OCI-LY7 (cell line): Measurements from ENCODE around the gene RAB44. TPM values are rescaled to one million over a fixed set of nuclear protein-coding genes. Genes with fewer than 3 reads are reported as not detected.
"Not testable (repeated sequence)": the region's sequence is repeated elsewhere in the genome, so short reads cannot be mapped to it uniquely, and the experiment has no call there.

ENCODE experiments used
- BruUV-seq: library from RNA; stranded (reverse); fragments of 400-500 nt; replicated peaks from 2 replicates; lab custom pipeline; 2021; lab: Mats Ljungman, UMichigan
- CTCF ChIA-PET: fragments of 300-600 bp; sonication (Branson Sonifier 250); formaldehyde crosslinking; loops from one replicate; lab custom pipeline; 2022; ENCODE audit warnings: antibody characterized with exemption; ENCODE audit not compliant: unreplicated experiment; lab: Charles Lee
- POLR2A ChIA-PET: fragments of 300-600 bp; sonication (Branson Sonifier 250); formaldehyde crosslinking; loops from one replicate; lab custom pipeline; 2022; ENCODE audit warnings: antibody characterized with exemption; lab: Charles Lee
- DNase-seq: peaks from one replicate; pipeline ENCODE4 v3.0.0-alpha.2; 2015; ENCODE audit warnings: low spot score
- H2AFZ ChIP-seq: fragments of 200-600 bp; sonication (generic), shearing (Covaris generic); 2 replicates; pipeline ENCODE4 v1.6.1; 2014; ENCODE audit warnings: mild to moderate bottlenecking, antibody characterized with exemption, low read length, moderate library complexity
- H3K27ac ChIP-seq: fragments of 200-600 bp; sonication (generic); 2 replicates; pipeline ENCODE4 v1.5.1; 2014; ENCODE audit warnings: mixed run types, low read depth, mild to moderate bottlenecking, moderate library complexity, low read length, inconsistent platforms; ENCODE audit not compliant: poor library complexity, severe bottlenecking
- H3K36me3 ChIP-seq: fragments of 200-600 bp; sonication (generic); 2 replicates; pipeline ENCODE4 v1.6.1; 2014; ENCODE audit warnings: mild to moderate bottlenecking, antibody characterized with exemption, low read length, moderate library complexity, mixed read lengths; ENCODE audit not compliant: insufficient read depth
- H3K4me1 ChIP-seq: fragments of 200-600 bp; sonication (generic); 2 replicates; pipeline ENCODE4 v1.5.1; 2014; ENCODE audit warnings: mild to moderate bottlenecking, low read length; ENCODE audit not compliant: insufficient read depth, poor library complexity, severe bottlenecking
- H3K4me2 ChIP-seq: fragments of 200-600 bp; sonication (generic); 2 replicates; pipeline ENCODE4 v1.6.1; 2014; ENCODE audit warnings: mild to moderate bottlenecking, low read length
- H3K4me3 ChIP-seq: fragments of 200-600 bp; sonication (generic); 2 replicates; pipeline ENCODE4 v1.5.1; 2014; ENCODE audit warnings: mild to moderate bottlenecking, low read depth, low read length; ENCODE audit not compliant: poor library complexity, severe bottlenecking
- H3K79me2 ChIP-seq: fragments of 200-600 bp; sonication (generic); 2 replicates; pipeline ENCODE4 v1.6.1; 2016; ENCODE audit warnings: low read depth, mild to moderate bottlenecking, low read length, moderate library complexity, mixed read lengths; ENCODE audit not compliant: insufficient read depth
- H3K9me2 ChIP-seq: fragments of 200-600 bp; sonication (generic); 2 replicates; pipeline ENCODE4 v1.6.1; 2016; ENCODE audit warnings: mild to moderate bottlenecking, low read length, mixed read lengths; ENCODE audit not compliant: insufficient read depth
- H3K9me3 ChIP-seq: fragments of 200-600 bp; sonication (generic); 2 replicates; pipeline ENCODE4 v1.6.1; 2014; ENCODE audit warnings: mild to moderate bottlenecking, mixed run types, low read length, mixed read lengths
- H4K20me1 ChIP-seq: fragments of 200-600 bp; sonication (generic); 2 replicates; pipeline ENCODE4 v1.6.1; 2014; ENCODE audit warnings: mild to moderate bottlenecking, antibody characterized with exemption, low read length, moderate library complexity, mixed read lengths; ENCODE audit not compliant: insufficient read depth
- EZH2phosphoT487 ChIP-seq: fragments of 200-600 bp; sonication (generic); IDR thresholded peaks from 2 replicates; pipeline ENCODE4 v1.6.1; 2018; ENCODE audit warnings: low read depth, borderline replicate concordance, mild to moderate bottlenecking, mixed run types, antibody characterized with exemption, low read length, moderate library complexity, mixed read lengths
- intact Hi-C: fragments of 100-400 bp; cut with micrococcal nuclease; formaldehyde crosslinking; loops from one replicate; pipeline ENCODE4 v1.10.0; 2022; ENCODE audit not compliant: unreplicated experiment
- total RNA-seq, 2 experiments: library from RNA; depleted of rRNA in 1 of 2; stranded (reverse); fragments of >200 nt in 1 of 2; shearing (Covaris generic) in 1 of 2; gene quantifications; 2 replicates each; pipeline ENCODE4 v1.2.3, GENCODE V29; 2014 to 2022
- TF ChIP-seq, protein P1 (sequence below): fragments of 200-600 bp; sonication (generic); conservative IDR thresholded peaks from 2 replicates; pipeline ENCODE4 v1.5.1; 2014; ENCODE audit warnings: mild to moderate bottlenecking, antibody characterized with exemption, low read length, moderate library complexity, mixed read lengths

RAB44 gene
- total RNA-seq, 2 experiments from 2014 or later, result 0.09 TPM; not detected in 1

GRCh38 chr6:36703081-36703606 lies 5.5 kb downstream of the RAB44 start:
- Histone ChIP-seq H4K20me1 (no peaks in the 10 kb centered on the region), H3K27ac (no peak overlapping the region), H3K79me2 (no peaks in the 10 kb centered on the region), H3K4me3 (no peak overlapping the region), H3K9me3 (no peaks in the 10 kb centered on the region), H3K4me1 (peaks cover 5% of the 10 kb centered on the region), H3K36me3 (no peaks in the 10 kb centered on the region), H2AFZ (no peak overlapping the region), H3K9me2 (no peaks in the 10 kb centered on the region), H3K4me2 (no peak overlapping the region)
- CTCF ChIA-PET, result no interaction called here
- DNase-seq, result no peak
- intact Hi-C loops, result no loop called here
- BruUV-seq, result no TSS peak
- POLR2A ChIA-PET, result interaction anchor here (0.6 kb wide), 1 partner anchor 106 kb away, joined by 4 read pairs; no protein-coding TSS in a partner anchor
- TF ChIP-seq EZH2phosphoT487, result no peak
- TF ChIP-seq, protein P1, sequence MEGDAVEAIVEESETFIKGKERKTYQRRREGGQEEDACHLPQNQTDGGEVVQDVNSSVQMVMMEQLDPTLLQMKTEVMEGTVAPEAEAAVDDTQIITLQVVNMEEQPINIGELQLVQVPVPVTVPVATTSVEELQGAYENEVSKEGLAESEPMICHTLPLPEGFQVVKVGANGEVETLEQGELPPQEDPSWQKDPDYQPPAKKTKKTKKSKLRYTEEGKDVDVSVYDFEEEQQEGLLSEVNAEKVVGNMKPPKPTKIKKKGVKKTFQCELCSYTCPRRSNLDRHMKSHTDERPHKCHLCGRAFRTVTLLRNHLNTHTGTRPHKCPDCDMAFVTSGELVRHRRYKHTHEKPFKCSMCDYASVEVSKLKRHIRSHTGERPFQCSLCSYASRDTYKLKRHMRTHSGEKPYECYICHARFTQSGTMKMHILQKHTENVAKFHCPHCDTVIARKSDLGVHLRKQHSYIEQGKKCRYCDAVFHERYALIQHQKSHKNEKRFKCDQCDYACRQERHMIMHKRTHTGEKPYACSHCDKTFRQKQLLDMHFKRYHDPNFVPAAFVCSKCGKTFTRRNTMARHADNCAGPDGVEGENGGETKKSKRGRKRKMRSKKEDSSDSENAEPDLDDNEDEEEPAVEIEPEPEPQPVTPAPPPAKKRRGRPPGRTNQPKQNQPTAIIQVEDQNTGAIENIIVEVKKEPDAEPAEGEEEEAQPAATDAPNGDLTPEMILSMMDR, result no peak

DNA sequence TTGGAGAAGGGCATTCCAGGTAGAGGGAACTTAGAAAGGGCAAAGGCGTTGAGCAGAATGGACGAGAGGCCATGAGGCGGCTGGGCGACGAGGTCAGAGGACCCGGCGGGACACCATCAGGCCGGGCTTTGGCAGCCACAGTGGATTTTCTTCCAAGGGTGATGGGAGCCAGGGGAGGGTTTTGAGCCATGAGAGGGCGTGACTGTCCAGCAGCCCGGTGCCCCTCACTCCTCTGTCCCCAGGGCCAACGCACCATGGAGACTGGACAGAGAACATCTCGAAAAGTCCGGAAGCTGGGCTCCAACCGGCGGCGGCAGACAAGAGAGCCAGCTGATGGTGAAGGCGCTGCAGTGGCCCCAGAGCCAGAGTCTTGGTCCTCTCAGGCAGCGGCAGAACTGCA lies 6.4 kb downstream of the RAB44 start:
- ChIA-PET CTCF (interaction anchor here (0.5 kb wide), 2 partner anchors 17 to 54 kb away, joined by 3 to 16 read pairs; no protein-coding TSS in a partner anchor), POLR2A (no interaction called here)
- no peak overlapping the region for H3K4me2 ChIP-seq
- H3K9me2 ChIP-seq, result no peaks in the 10 kb centered on the region
- H2AFZ ChIP-seq, result no peak overlapping the region
- no peaks in the 10 kb centered on the region for H4K20me1 ChIP-seq
- H3K27ac ChIP-seq, result no peak overlapping the region
- no peaks in the 10 kb centered on the region for H3K9me3 ChIP-seq
- TF ChIP-seq EZH2phosphoT487, result no peak
- TF ChIP-seq, protein P1, result no peak
- H3K79me2 ChIP-seq, result no peaks in the 10 kb centered on the region
- intact Hi-C loops, result no loop called here
- H3K36me3 ChIP-seq, result no peaks in the 10 kb centered on the region
- H3K4me3 ChIP-seq, result no peak overlapping the region
- DNase-seq, result no peak
- peaks cover 5% of the 10 kb centered on the region for H3K4me1 ChIP-seq
- BruUV-seq, result no TSS peak

- H4K20me1 ChIP-seq, H2AFZ ChIP-seq, H3K9me2 ChIP-seq, DNase-seq, H3K79me2 ChIP-seq, H3K4me2 ChIP-seq, H3K27ac ChIP-seq, H3K36me3 ChIP-seq, H3K4me1 ChIP-seq, H3K4me3 ChIP-seq, intact Hi-C loops, H3K9me3 ChIP-seq, BruUV-seq: not testable (repeated sequence)
- CTCF ChIA-PET, result interaction anchor here (0.6 kb wide), 1 partner anchor 20 kb away, joined by 7 read pairs; no protein-coding TSS in a partner anchor
- POLR2A ChIA-PET, result interaction anchor here (0.6 to 1.2 kb wide), 4 partner anchors 15 to 93 kb away, joined by 3 to 5 read pairs (median 4); no protein-coding TSS in a partner anchor
Observed at GRCh38 chr6:36704961-36705577, 7.4 kb downstream of the RAB44 start.
